SK-N-MC (cell line): ENCODE data around the gene MITD1.
"Not testable (repeated sequence)": the region's sequence is repeated elsewhere in the genome, so short reads cannot be mapped to it uniquely, and the experiment has no call there.

ENCODE experiments used
- DNase-seq: peaks from one replicate; pipeline ENCODE4 v3.0.0-alpha.2; 2011; ENCODE audit warnings: low read depth, low spot score
- H3K27ac ChIP-seq: fragments of 200-600 bp; sonication (generic); 2 replicates; pipeline ENCODE4 v1.5.1; 2016; ENCODE audit warnings: mixed run types
- H3K36me3 ChIP-seq: fragments of 200-600 bp; sonication (generic); 2 replicates; pipeline ENCODE4 v1.6.1; 2017; ENCODE audit warnings: antibody characterized with exemption, low read length, mixed read lengths; ENCODE audit not compliant: insufficient read depth
- H3K4me3 ChIP-seq: fragments of 200-600 bp; sonication (generic); 2 replicates; pipeline ENCODE4 v1.5.1; 2016
- H3K9ac ChIP-seq: fragments of 200-600 bp; sonication (generic); 2 replicates; pipeline ENCODE4 v1.8.0; 2017; ENCODE audit warnings: mixed run types, mixed read lengths; ENCODE audit not compliant: insufficient read length
- H3K9me3 ChIP-seq: fragments of 200-600 bp; sonication (generic); 2 replicates; pipeline ENCODE4 v1.6.1; 2017; ENCODE audit warnings: low read depth, mild to moderate bottlenecking, antibody characterized with exemption, low read length, moderate library complexity, mixed read lengths
- EZH2 ChIP-seq: fragments of 200-600 bp; sonication (generic); IDR thresholded peaks from one replicate; pipeline ENCODE4 v1.6.1; 2017; ENCODE audit warnings: antibody characterized with exemption
- FOXP2 ChIP-seq: optimal IDR thresholded peaks from 2 replicates; pipeline ENCODE3; 2011; ENCODE audit warnings: mild to moderate bottlenecking, moderate library complexity; ENCODE audit not compliant: insufficient read depth; ENCODE audit errors: extremely low read length, control extremely low read depth
- POLR2AphosphoS5 ChIP-seq: IDR thresholded peaks from 2 replicates; pipeline ENCODE4 v1.6.1; 2012; ENCODE audit warnings: mild to moderate bottlenecking, low read depth, low read length, borderline replicate concordance

Gene MITD1

GRCh38 chr2:99140860-99141109 lies 40.1 kb downstream of the MITD1 start:
- TF ChIP-seq EZH2 (no peak), FOXP2 (no peak), POLR2AphosphoS5 (no peak)
- Histone ChIP-seq H3K9ac (peak overlapping the region; percentile 70), H3K27ac (no peak overlapping the region), H3K36me3 (no peaks in the 10 kb centered on the region), H3K4me3 (peak overlapping the region; percentile 93), H3K9me3 (no peaks in the 10 kb centered on the region)
- no peak for DNase-seq

- no peak for DNase-seq
- H3K27ac ChIP-seq: no peak overlapping the region
- no peaks in the 10 kb centered on the region for H3K36me3 ChIP-seq
- peak overlapping the region; percentile 70 for H3K9ac ChIP-seq
- H3K9me3 ChIP-seq: no peaks in the 10 kb centered on the region
- peak overlapping the region; percentile 93 for H3K4me3 ChIP-seq
- TF ChIP-seq POLR2AphosphoS5 (no peak), FOXP2 (no peak), EZH2 (no peak)
Observed at GRCh38 chr2:99140056-99140859, 40.6 kb downstream of the MITD1 start.

- TF ChIP-seq EZH2 (no peak), FOXP2 (no peak)
- Histone ChIP-seq H3K4me3 (no peak overlapping the region), H3K9ac (no peak overlapping the region), H3K27ac (no peak overlapping the region), H3K36me3 (no peaks in the 10 kb centered on the region), H3K9me3 (no peaks in the 10 kb centered on the region)
- DNase-seq: no peak
Observed at GRCh38 chr2:99139003-99139402, 41.9 kb downstream of the MITD1 start.

GRCh38 chr2:99135044-99135556 lies 45.8 kb downstream of the MITD1 start:
- DNase-seq, H3K9me3 ChIP-seq, H3K27ac ChIP-seq, H3K36me3 ChIP-seq, H3K4me3 ChIP-seq, H3K9ac ChIP-seq: not testable (repeated sequence)

GRCh38 chr2:99127981-99128380 lies 52.9 kb downstream of the MITD1 start:
- H3K9me3 ChIP-seq: no peaks in the 10 kb centered on the region
- H3K27ac ChIP-seq: no peak overlapping the region
- DNase-seq: no peak

More at GRCh38 chr2:99127981-99128380, 52.9 kb downstream of the MITD1 start:
- Histone ChIP-seq H3K36me3 (no peaks in the 10 kb centered on the region), H3K4me3 (no peak overlapping the region), H3K9ac (no peak overlapping the region)
- TF ChIP-seq FOXP2: no peak
